Measurements from ENCODE around the gene NEMF.
"Not testable (repeated sequence)": the region's sequence is repeated elsewhere in the genome, so short reads cannot be mapped to it uniquely, and the experiment has no call there.

Gene NEMF

DNA sequence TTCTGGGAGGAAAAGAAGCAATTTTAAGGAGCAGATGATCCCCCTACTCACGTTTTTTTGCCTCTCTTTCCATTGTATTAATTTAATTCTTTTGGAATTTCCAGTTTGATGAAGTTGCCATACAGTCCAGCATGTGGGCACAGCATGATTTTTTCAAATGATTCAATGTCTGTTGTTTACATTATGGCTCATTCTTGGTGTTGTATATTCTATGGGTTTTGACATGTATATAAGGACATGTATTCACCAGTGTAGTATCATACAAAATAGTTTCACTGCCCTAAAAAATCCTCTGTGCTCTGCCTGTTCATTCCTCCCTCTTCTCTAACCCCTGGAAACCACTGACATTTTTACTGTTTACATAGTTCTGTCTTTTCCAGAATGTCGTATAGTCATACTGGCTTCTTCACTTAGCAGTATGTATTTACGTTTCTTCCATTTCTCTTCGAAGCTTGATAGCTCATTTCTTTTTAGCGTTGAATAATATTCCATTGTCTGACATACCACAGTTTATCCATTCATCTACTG is 98.0 kb downstream of the NEMF start:
- no peak for DNase-seq (ENCODE audit: low spot score)
- TF ChIP-seq, protein P1, sequence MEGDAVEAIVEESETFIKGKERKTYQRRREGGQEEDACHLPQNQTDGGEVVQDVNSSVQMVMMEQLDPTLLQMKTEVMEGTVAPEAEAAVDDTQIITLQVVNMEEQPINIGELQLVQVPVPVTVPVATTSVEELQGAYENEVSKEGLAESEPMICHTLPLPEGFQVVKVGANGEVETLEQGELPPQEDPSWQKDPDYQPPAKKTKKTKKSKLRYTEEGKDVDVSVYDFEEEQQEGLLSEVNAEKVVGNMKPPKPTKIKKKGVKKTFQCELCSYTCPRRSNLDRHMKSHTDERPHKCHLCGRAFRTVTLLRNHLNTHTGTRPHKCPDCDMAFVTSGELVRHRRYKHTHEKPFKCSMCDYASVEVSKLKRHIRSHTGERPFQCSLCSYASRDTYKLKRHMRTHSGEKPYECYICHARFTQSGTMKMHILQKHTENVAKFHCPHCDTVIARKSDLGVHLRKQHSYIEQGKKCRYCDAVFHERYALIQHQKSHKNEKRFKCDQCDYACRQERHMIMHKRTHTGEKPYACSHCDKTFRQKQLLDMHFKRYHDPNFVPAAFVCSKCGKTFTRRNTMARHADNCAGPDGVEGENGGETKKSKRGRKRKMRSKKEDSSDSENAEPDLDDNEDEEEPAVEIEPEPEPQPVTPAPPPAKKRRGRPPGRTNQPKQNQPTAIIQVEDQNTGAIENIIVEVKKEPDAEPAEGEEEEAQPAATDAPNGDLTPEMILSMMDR (IDR thresholded peaks at IDR 0.05; ENCODE audit: extremely low read depth, missing control alignments), result no peak

DNA sequence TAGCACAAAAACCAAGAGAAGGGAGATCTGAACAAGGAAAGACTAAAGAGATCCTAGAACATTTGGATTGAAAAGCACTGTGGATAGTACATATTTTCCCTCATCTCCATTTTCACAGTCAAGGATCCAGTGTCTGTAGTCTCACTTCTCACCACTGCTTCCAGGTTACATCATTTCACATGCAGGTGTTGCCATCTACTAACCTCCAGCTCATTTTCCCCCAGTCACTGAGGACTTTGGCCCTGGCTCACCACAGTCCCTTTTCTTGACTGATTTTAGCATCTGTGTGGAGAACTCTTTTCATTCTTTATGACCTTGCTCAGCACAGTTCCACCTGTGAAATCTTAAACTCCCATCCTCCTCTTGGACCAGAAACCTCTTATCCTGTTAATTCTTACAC is 106.1 kb downstream of the NEMF start:
- not testable (repeated sequence) for DNase-seq (ENCODE audit: low spot score)

DNA sequence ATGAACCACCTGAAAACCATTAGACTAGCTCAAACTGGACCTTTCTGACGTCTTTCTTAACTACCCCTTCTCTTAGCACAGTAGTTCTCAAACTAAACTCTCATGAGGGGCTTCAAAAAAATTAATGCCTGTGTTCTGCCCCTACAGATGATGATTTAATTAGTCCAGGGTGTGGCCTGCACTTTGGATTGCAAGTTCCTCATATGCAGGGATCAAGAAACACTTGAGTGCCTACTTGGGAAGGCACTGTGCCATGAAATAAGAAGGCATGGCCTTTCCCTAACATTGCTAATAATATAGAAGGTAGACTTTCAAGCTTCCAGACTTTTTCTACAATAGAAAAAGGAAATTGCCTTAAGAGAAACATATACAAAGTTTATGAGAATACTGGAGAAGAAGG is 107.4 kb downstream of the NEMF start:
- no peak for DNase-seq (ENCODE audit: low spot score)
- TF ChIP-seq, protein P1 (IDR thresholded peaks at IDR 0.05; ENCODE audit: extremely low read depth, missing control alignments), result no peak

DNA sequence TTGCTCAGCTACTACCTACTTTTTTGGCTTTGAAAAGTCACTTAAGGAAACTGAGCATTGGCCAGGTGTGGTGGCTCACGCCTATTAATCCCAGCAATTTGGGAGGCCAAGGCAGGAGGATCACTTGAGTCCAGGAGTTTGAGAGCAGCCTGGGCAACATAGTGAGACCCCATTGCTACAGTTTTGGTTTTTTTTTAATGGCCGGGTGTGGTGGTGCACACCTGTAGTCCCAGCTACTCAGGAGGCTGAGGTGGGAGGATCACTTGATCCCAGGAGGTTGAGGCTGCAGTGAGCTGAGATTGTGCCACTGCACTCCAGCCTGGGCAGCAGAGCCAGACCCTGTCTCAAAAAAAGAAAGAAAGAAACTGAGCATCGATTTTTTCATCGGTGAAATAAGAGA is 116.9 kb downstream of the NEMF start:
- not testable (repeated sequence) for DNase-seq (ENCODE audit: low spot score)

DNA sequence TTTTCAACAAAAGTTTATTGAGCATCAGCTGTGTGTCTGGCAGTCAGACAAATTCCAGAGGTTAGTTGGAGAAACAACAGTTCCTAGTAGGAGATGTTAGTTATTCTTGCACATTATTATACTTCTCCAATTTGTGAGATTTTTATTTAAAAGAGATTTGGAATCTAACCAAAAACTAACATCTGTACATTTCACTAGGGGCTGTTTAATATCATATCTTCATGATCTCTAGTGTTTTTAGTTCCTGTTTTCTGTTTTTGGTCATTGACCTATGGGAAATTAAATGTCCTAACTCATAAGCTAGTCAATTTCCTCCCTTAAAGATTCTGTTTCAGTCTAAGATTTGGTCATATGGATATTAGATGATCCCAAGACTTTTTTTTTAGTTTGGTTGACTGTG is 118.8 kb downstream of the NEMF start:
- DNase-seq (ENCODE audit: low spot score), result no peak
- TF ChIP-seq, protein P1 (IDR thresholded peaks at IDR 0.05; ENCODE audit: extremely low read depth, missing control alignments), result no peak

DNA sequence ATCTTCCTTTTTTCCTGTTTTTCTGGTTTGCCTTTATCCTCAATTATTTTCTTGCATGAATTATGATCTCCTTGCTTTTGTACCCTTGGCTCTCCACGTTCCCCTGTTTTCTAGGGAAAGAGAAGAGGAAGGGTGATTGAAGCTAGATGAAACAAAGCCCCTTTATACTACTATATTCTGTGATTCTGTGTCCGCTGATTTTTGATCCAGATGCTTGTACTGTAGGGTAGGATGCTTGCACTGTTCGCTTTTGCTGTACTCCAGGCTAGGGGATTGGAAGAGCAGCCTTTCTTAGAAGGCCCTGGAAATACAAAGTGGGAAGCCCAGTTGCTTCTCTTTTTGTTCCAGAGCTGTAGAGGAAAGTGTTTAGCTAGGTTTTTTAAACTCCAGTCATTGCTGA is 119.7 kb downstream of the NEMF start:
- no peak for DNase-seq (ENCODE audit: low spot score)
- TF ChIP-seq, protein P1 (IDR thresholded peaks at IDR 0.05; ENCODE audit: extremely low read depth, missing control alignments), result no peak
